ENCODE results near the gene CHST1. TPM values are rescaled to one million over a fixed set of nuclear protein-coding genes. Genes with fewer than 3 reads are reported as not detected.

Gene CHST1
- total RNA-seq, 1 experiment from 2014 or later, result not detected

DNA sequence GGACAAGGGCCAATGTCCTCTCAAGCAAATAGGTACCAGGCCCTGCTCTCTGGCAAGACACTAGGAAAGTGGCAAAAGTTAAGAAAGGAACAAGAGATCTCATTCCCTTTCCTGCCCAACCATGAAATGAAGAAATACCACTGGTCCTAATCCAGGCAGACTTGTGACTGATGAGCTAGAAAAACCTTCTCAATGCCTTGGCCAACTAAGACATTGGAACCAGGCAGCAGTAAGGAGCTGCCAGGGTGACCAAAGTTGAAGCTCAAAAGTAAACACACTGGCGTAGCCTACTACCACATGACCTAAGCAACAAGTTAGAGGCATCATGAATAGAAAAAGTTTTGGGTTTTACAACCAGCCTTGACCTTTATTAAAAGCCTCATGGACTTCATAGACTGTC lies 45.1 kb upstream of the CHST1 start:
- CTCF ChIA-PET, result no interaction called here
- peaks cover 66% of the 10 kb centered on the region for H3K27me3 ChIP-seq (ENCODE audit: low read length)

DNA sequence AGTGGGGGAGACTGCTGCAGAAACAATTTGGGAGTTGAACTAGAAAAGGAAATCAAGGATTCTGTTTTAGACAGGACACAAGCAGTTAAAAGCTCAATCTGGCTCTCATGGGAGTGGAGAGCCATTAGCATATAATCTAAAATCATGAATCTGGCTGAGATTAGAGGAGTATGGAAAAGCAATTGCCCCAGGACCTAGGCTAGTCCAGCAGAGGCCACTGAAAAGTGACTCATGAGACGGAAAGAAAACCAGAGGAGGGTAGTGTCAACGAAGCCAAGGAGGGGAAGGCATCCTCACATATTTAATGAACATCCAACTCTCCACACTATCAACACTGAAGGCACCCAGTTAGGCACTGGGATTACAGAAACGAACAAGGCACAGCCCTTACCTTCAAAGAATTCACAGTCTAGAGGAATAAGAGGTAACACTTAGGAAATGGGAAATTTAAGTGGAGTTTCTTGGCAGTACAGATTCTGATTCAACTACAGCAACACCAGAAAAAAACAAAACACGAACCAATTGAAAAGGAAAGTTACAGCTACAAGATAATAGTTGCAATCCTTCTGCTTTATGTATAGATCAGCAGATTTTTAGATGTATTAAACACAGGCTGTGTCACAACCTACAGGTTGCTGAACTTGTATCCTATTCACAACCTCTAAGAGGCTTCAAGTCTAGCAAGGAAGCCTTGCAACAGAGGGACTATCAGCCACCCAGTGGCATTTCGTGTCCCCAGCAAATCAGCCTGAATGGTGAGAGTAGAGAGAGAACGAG lies 43.7 kb upstream of the CHST1 start:
- BruUV-seq (replicated peaks), result no TSS peak
- Histone ChIP-seq H2AFZ (ENCODE audit: low read length) (no peak overlapping the region), H3K4me2 (ENCODE audit: low read length) (no peak overlapping the region), H3K4me3 (ENCODE audit: low read length) (no peak overlapping the region), H3K36me3 (ENCODE audit: low read depth, low read length) (no peaks in the 10 kb centered on the region), H3K79me2 (ENCODE audit: low read length) (no peaks in the 10 kb centered on the region), H3F3A (ENCODE audit: low read length, unreplicated experiment) (no peaks in the 10 kb centered on the region), H3K27ac (ENCODE audit: low read length) (no peak overlapping the region), H4K20me1 (ENCODE audit: low read length) (no peaks in the 10 kb centered on the region), H3K9me3 (ENCODE audit: low read length) (no peaks in the 10 kb centered on the region), H3K4me1 (ENCODE audit: insufficient read depth, low read length) (no peaks in the 10 kb centered on the region), H3K27me3 (ENCODE audit: low read length) (peaks cover 70% of the 10 kb centered on the region), H3K9me2 (replicated peaks; ENCODE audit: low read length) (no peaks in the 10 kb centered on the region), H3K9ac (ENCODE audit: low read length) (no peak overlapping the region)
- intact Hi-C loops (cut with micrococcal nuclease), result no loop called here
- TF ChIP-seq, protein P1, sequence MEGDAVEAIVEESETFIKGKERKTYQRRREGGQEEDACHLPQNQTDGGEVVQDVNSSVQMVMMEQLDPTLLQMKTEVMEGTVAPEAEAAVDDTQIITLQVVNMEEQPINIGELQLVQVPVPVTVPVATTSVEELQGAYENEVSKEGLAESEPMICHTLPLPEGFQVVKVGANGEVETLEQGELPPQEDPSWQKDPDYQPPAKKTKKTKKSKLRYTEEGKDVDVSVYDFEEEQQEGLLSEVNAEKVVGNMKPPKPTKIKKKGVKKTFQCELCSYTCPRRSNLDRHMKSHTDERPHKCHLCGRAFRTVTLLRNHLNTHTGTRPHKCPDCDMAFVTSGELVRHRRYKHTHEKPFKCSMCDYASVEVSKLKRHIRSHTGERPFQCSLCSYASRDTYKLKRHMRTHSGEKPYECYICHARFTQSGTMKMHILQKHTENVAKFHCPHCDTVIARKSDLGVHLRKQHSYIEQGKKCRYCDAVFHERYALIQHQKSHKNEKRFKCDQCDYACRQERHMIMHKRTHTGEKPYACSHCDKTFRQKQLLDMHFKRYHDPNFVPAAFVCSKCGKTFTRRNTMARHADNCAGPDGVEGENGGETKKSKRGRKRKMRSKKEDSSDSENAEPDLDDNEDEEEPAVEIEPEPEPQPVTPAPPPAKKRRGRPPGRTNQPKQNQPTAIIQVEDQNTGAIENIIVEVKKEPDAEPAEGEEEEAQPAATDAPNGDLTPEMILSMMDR (conservative IDR thresholded peaks at IDR 0.05; ENCODE audit: low read depth, low read length), result no peak
- no peak for TF ChIP-seq EZH2phosphoT487 (IDR thresholded peaks at IDR 0.05; ENCODE audit: borderline replicate concordance, low read length)
- no peak for TF ChIP-seq EZH2 (IDR thresholded peaks at IDR 0.05; ENCODE audit: low read length, unreplicated experiment)
- DNase-seq, result no peak
- ChIA-PET CTCF (no interaction called here), POLR2A (ENCODE audit: unreplicated experiment) (no interaction called here)
- no peak for ATAC-seq

More for the DNA sequence above, 45.1 kb upstream of the CHST1 start:
- TF ChIP-seq, protein P1 (conservative IDR thresholded peaks at IDR 0.05; ENCODE audit: low read depth, low read length), result no peak
- TF ChIP-seq EZH2 (IDR thresholded peaks at IDR 0.05; ENCODE audit: low read length, unreplicated experiment), result no peak
- TF ChIP-seq EZH2phosphoT487 (IDR thresholded peaks at IDR 0.05; ENCODE audit: borderline replicate concordance, low read length), result no peak
- Histone ChIP-seq H3F3A (ENCODE audit: low read length, unreplicated experiment) (no peaks in the 10 kb centered on the region), H3K9ac (ENCODE audit: low read length) (no peak overlapping the region), H3K79me2 (ENCODE audit: low read length) (no peaks in the 10 kb centered on the region), H3K4me3 (ENCODE audit: low read length) (no peak overlapping the region), H3K9me2 (replicated peaks; ENCODE audit: low read length) (no peaks in the 10 kb centered on the region), H3K27ac (ENCODE audit: low read length) (no peak overlapping the region), H3K4me2 (ENCODE audit: low read length) (no peak overlapping the region), H3K36me3 (ENCODE audit: low read depth, low read length) (no peaks in the 10 kb centered on the region), H2AFZ (ENCODE audit: low read length) (no peak overlapping the region), H3K9me3 (ENCODE audit: low read length) (no peaks in the 10 kb centered on the region), H3K4me1 (ENCODE audit: insufficient read depth, low read length) (no peaks in the 10 kb centered on the region), H4K20me1 (ENCODE audit: low read length) (no peaks in the 10 kb centered on the region)
- BruUV-seq (replicated peaks), result no TSS peak
- POLR2A ChIA-PET (ENCODE audit: unreplicated experiment), result no interaction called here
- DNase-seq, result no peak
- ATAC-seq, result no peak
- intact Hi-C loops (cut with micrococcal nuclease), result no loop called here

DNA sequence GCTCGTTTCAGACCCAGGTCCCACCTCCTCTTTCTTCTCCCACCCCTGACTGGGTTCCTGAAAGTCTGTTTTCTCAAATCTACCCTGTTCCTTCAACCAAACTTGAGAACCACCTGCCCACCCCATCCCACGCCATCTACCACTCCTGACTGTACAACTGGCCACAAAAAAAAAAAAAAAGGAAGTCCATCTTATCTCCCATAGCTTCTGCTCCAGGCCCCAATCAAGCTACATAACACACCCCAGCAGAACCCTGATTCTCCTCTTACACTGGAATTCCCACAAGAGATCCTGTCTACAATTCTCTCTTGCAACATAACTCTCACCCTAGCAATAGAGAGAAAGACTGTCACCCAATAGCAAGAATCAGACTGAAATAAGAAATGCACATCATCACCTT lies 39.2 kb upstream of the CHST1 start:
- Histone ChIP-seq H2AFZ (ENCODE audit: low read length) (no peak overlapping the region), H3K36me3 (ENCODE audit: low read depth, low read length) (no peaks in the 10 kb centered on the region), H3K27me3 (ENCODE audit: low read length) (peaks cover 78% of the 10 kb centered on the region), H3F3A (ENCODE audit: low read length, unreplicated experiment) (no peaks in the 10 kb centered on the region), H3K79me2 (ENCODE audit: low read length) (no peaks in the 10 kb centered on the region), H3K9me2 (replicated peaks; ENCODE audit: low read length) (no peaks in the 10 kb centered on the region), H3K4me3 (ENCODE audit: low read length) (no peak overlapping the region), H3K27ac (ENCODE audit: low read length) (no peak overlapping the region), H3K4me1 (ENCODE audit: insufficient read depth, low read length) (no peaks in the 10 kb centered on the region), H4K20me1 (ENCODE audit: low read length) (no peaks in the 10 kb centered on the region), H3K9ac (ENCODE audit: low read length) (no peak overlapping the region), H3K4me2 (ENCODE audit: low read length) (no peak overlapping the region), H3K9me3 (ENCODE audit: low read length) (no peaks in the 10 kb centered on the region)
- ChIA-PET CTCF (no interaction called here), POLR2A (ENCODE audit: unreplicated experiment) (no interaction called here)
- DNase-seq (no peak), ATAC-seq (no peak)
- no TSS peak for BruUV-seq (replicated peaks)
- intact Hi-C loops (cut with micrococcal nuclease), result no loop called here
- TF ChIP-seq EZH2phosphoT487 (IDR thresholded peaks at IDR 0.05; ENCODE audit: borderline replicate concordance, low read length) (no peak), EZH2 (IDR thresholded peaks at IDR 0.05; ENCODE audit: low read length, unreplicated experiment) (no peak)
- TF ChIP-seq, protein P1 (conservative IDR thresholded peaks at IDR 0.05; ENCODE audit: low read depth, low read length), result no peak

All from PC-3 (cell line).